ENCODE data around the gene KCNQ4.

KCNQ4 gene

DNA sequence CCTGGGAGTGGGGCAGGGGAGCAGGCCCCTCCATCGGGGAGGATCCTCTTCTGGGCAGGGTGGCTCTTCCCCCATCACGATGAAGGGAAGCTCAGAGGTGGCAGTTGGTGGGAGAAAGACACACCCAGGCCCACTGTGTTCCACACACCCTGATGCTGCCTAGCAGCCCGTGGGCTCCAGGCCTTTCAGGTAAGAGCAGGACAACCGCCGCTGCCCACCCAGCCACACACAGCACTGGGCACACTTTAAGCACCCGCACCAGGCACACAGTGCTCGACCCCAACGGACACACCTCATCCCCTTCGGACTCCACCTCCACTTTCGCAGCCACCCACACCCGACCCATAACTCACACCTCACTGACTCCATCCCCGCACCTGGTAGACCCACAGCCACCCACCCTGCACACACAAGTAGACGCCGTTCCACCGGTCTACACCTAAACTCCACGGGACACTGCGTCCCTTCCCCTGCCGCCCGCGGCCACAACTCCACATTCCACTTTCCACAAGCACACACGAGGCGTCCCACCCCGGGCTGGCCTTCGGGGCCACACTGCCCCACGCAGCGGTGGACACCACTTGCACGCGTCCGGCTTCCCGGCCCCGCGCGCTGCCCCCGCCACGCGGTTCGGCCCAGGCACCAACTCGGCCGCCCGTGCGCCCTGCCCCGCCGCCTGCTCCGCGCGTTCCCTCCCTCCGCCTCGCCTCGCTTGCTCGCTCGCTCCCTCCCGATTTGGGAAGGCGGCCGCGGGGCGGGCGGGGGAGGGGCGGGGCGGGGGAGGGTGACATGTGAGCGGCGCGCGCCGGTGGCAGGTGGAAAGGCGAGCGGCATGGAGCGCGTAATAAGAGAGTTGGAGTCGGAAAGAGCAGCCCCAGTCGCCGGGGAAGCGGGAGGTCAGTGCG is at the start of gene KCNQ4:
Gene KCNQ4 (plus strand): TSS at position 787 of the 905 bp plus-strand sequence. CDS start 307 bp downstream, outside the sequence.
- DNase-seq = peak; percentile 13

DNA sequence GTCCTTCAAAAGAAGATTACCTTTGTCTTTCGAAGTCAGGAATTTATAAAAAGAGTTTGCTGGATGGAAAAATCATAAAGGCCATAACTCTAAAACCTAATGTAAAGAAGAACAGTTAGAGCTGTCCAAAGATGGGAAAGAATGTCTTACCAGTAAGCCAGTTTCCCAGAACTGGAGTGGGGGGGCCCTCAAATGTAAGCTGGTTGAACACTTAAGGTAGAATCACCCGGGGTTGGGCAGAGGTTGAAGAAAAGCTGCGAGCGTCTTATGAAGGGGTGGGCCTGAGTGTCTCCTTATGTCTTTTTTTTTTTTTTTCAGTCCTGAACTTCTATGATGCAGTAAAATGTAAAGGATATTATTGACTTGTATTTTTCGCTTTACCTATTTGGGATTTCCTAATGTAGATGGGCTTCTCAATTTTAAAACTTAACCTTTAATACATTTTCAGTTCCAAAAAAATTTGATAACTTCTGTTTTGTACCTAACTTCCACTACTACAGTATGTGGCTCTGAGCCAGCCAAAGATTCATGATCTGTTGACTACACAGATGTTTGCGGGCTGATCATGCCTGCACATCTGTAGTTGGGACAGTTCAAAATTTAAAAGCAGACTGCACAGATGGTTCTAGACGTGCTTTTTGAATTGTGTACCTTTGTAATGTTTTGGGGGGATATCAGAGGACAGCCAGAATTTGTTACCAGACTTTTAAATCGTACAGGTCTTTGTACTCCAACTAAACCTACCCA is 48.5 kb upstream of the KCNQ4 start:
- no peak for DNase-seq

DNA sequence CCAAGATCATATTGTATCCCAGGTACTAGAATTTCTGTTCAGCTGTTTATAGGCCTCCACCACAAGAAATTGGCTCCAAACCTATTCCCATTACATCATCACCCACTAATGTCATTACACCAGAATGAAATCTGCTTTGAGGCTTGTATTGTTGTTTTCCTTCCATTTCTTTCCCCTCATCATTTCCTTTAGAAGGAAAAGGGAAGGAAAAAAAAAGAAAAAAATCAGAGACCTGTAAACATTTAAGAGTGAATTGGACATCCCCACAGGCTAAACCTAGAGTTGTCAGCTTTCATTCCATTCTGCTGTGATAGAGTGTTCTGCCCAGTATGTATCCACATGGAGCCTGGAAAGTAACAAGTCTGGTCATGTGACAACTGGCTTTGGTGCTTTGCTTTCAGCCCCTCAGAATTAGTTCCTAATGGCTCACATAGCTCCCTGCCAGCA is 47.5 kb upstream of the KCNQ4 start:
- DNase-seq = no peak

DNA sequence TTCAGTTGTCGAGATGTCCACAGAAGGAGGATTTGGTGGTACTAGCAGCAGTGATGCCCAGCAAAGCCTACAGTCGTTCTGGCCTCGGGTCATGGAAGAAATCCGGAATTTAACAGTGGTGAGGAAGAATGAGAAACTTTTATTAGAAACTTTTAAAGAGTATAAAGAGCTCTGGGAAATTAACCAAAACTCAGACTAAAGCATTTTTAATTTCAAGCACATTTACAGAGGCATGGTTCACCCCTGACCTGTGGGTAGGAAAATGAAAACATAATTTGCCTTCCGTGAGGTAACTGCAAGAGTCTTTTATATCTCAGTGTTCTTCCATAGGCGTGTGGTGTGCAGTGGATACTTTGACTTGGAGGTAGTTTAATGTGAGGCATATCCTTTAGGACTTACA is 44.8 kb upstream of the KCNQ4 start:
- no peak for DNase-seq

DNA sequence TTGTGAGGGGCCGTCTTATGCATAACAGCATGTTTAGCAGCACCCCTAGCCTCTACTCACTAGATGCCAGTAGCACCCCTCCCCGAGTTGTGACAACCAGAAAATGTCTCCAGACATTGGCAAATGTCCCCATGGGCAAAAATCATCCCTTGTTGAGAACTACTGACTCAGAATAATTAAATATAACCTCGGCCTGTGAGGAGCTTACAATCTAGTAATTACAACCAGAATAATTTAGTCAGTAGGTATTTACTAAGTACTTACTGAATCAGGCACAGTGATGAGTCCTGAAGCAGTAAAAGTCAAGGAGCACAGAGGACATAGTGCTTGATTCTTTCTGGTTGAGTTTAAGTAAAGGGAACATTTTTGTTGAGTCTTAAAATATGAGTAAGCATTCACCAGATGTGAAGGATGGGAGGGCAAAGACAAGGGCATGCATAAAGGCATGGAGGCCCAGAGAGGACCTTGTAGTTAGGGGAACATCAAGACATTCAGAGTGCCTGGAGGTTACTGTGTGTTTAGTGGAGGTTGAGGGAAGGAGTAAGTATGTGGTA is 44.1 kb upstream of the KCNQ4 start:
- DNase-seq = no peak

DNA sequence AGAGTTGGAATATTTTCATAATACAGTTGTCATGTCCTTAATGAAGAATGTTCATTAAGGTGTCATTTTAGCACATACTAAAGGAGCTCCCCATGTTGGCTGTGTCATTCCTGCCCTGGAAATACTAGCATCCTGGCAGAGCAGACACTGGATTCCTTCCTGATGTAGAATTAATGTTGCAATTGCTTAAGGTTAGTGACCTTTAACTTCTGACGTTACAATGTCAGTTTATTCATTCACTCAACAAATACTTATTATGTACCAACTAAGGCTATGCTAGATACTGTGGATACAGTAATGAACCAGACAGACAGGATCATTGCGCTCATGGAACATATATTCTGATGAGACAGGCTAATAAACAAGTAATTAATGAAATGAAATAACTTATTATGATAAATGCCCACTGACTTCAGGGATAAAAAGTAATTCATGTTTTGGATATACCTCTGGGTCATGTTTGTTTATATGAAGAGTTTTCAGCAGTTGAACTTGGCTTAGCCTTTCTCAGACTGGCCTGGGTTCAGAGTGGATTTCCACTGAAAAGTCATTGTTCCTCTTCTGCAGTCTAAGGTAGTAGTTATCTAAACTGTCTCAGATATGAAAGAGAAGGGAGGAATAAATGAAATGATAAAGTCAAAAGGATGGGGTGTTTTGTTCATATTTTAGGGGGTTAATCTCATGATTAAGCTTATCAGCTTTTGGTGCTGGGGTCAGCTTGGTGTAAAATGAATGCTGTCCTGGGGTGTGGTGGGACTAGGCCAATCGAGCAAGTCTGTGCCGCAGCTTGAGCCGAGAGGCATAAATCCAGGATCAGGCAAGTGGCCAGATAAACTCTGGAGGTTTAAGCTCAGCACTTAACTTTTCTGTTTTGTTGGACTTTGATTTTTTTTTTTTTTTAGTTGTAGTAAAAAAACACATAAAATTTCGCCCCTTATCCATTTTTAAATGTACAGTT is 43.3 kb upstream of the KCNQ4 start:
- no peak for DNase-seq

DNA sequence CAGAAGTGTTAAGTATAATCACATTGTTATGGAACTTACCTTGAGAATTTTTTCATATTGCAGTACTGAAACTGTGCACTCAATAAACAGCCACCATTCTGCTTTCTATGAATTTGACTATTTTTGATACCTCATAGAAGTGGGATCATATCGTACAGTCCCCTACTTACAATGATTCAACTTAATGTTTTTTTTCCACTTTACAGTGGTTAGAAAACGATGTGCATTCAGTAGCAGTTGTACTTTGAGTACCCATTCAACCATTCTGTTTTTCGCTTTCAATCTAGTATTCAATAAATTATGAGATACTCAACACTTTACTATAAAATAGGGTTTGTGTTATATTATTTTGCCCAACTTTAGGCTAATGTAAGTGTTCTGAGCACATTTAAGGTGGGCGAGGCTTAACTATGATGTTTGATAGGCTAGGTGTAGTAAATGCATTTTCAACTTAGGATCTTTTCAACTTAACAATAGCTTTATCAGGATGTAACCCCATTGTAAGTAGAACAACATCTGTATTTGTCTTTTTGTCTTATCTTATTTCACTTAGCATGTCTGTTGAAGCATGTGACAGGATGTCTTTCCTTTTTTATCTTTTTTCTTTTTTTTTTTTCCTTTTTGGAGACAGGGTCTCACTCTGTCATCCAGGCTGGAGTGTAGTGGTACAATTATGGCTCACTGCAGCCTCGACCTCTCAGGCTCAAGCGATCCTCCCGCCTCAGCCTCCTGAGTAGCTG is 42.4 kb upstream of the KCNQ4 start:
- no peak for DNase-seq

DNA sequence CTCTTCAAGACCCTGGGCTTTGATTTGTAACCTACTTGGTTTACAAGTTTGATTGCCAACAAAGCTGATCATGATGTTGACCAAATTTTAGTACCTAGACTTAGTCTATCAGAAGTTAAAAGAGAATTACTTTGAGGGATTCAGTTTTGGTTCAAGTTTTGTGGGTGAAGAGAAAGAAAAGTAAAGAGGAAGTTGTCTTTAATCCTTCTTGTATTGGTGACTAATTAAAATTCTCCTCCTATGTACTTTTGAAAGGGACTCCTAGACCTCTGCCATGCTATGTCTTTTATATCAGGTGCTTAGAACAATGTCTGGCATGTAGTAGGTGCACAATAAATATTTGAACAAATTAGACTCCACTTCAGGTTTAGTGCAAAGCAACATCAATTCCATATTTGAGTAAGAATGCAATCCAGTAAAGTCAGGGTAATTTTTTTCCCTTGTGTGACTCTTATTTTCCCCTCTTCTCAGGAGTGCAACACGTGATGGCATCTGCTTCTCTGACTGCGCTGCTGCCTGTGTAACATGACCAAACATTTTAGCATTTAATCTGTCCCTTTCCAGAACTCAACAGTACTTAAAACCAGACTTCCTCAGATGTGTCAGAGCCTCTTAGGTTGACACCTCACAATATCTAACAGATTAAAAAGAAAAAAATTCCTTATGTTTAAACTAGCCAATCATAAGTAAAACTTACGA is 41.1 kb upstream of the KCNQ4 start:
- no peak for DNase-seq

DNA sequence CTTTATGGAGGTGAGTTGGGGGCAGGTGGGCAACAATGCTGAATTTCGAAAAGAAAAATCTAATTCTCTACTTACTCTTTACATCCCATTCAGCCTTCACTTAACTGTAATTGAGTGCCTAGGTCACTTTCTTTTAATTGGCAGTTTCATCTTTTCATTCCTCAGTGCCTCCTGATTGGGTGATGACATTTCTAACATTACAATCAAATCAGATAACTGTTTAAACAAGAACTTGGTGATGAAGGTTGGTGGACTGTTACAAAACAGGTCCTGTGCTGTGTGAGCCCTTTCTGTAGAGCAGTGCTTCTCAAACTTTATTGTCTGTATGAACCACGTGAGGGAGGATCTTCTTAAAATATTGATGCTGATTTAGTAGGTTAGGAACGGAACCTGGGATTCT is 40.1 kb upstream of the KCNQ4 start:
- no peak for DNase-seq

DNA sequence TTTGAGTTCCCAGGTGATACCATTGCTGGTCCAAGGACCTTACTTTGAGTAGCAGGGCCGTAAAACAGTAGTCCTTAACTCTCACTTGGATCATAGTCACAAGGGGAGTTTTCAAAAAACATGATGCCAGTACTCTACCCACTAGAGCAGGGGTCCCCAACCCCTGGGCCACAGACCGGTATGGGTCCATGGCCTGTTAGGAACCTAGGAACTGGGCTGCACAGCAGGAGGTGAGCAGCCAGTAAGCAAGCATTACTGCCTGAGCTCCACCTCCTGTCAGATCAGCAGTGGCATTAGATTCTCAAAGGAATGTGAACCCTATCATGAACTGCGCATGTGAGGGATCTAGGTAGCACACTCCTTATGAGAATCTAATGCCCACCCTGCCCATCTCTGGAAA is 39.7 kb upstream of the KCNQ4 start:
- no peak for DNase-seq

DNA sequence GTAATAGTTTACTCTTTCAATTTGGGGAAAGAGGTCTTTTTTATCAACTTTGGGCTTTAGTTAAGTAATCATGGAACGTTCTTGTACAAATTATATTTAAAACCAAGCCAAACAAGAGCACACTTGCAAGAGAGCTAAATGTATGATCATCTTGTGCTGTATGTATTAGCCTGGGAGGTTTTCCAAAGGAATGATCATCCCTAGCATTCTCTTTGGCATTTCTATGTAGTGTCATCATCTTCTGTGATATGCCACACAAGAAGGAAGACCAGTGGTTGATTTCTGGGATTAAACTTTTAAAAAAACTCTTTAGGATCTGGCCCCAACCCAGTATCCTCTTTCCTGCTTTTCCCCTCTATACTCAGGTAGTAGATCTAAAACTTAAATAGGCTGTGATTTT is 38.4 kb upstream of the KCNQ4 start:
- no peak for DNase-seq

DNA sequence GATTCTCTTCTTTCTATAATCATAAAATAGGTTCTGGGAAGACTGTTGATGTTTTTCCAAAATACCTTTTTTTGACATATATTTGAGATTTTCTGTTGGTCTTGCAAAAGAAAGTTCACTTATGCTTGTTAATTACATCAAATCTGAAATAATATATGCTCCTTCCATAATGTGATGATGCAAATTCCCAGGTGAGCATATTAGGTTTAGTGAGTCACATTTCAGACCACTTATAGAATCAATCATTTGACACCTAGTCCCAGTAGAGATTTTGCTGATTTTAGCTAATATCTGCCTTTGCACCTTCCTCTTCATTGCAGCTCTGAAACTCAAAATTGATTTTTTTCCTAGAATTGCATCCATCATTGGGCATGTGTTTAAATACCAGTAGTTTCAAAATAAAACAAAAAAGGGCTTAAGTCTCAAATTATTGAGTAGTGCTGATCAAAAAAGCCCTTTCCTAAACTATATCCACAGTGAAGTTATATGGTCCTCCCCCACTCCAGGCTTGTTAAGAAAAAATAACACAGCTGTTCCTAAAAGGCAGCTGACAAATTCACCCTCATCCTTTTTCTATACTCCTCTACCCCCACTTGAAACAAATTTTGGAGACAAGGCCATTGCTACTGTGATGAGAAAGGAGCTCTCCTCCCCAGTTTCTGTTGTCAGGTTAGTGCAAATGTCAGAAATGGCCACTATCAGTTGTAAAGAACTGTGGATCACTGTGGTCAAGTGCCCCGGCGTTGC is 37.1 kb upstream of the KCNQ4 start:
- DNase-seq = no peak

DNA sequence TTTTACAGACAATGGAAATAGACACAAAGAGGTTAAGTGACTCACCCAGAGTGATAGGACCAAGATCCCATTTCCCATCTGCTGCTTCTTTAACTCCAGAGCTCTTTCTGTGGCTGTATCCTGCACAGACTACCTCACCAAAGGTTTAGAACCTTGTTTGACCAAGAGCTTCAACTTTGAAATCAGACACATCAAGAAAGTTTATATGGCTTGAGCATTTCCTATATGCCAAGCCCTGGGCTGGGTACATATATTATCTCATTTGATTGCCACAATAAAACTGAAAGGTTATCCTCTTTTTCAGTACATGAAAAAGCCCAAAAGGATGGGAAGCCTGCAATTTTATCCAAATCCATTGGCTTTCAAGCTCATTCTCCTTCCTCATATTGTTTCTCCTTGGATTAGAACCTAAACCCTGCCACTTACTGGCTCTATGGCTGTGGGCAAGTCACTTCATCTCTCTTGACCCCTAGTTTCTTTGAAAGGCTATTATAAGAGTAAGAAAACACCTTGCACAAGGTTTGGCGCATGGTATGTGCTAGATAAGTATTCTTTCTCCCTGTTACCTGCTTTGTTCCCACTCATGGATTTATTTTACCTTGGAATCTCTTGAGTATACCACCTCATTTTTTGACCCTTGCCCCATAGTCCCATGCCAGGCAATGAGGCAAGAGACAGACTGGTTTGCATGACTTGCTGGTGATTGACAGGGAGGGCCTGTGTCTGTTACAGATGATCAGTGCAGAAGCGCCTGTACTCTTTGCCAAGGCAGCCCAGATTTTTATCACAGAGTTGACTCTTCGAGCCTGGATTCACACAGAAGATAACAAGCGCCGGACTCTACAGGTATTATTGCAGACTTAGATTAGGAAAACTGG is 34.5 kb upstream of the KCNQ4 start:
- no peak for DNase-seq

DNA sequence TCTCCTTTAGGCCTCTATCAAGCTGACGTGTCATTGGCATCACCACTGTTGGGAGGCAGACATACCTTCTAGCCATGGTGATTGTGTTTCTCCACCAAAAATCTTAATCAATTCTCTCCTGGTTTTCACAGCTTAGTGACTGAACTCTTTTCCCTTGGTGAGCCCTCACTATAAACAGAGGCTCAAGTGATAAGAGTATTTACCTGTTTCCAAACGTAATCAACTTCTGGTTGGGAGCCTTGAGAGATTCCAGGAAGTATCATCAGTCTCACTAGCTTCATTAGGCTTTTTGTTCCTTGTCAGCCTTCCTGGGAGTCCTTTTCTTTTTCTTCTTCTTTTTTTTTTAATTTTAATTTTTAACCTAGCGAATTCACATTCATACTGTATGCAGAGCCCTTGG is 33.8 kb upstream of the KCNQ4 start:
- no peak for DNase-seq

DNA sequence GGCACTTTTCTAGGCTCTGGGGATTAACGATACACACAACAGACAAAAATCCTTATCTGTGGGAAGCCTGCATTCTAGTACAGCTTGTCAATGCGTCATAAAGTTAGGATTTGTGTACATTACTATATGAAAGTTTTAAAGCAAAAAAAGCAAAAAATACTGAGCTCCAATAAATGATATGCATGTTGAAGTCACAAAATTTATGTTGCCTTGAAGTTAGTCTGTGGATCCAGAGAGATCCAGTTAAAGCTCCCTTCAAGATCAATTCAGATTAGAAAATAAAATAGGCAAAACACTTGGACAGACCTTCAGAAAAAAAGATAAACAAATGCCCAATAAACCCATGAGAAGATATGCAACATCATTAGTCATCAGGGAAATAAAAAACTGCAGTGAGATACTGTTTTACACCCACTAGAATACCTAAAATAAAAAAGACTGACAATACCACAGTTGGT is 33.1 kb upstream of the KCNQ4 start:
- DNase-seq = no peak

DNA sequence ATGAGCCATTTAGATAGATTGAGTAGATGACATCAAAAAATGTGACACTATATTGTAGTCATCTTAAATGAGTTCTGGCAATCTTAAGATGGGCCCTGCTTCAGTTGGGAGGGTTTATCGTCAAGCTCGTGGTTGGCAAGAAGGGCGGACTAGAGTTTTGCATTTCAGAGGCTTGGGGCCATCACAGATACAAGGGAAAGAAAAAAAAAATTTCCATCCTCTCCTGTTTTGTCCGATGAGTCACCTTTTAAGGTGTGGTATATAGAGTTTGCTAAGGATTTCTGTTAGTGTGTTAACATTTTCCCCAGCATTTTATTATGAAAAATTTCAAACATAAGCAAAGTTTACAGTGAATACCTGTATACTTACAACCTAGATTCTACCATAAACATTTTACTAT is 31.8 kb upstream of the KCNQ4 start:
- no peak for DNase-seq

DNA sequence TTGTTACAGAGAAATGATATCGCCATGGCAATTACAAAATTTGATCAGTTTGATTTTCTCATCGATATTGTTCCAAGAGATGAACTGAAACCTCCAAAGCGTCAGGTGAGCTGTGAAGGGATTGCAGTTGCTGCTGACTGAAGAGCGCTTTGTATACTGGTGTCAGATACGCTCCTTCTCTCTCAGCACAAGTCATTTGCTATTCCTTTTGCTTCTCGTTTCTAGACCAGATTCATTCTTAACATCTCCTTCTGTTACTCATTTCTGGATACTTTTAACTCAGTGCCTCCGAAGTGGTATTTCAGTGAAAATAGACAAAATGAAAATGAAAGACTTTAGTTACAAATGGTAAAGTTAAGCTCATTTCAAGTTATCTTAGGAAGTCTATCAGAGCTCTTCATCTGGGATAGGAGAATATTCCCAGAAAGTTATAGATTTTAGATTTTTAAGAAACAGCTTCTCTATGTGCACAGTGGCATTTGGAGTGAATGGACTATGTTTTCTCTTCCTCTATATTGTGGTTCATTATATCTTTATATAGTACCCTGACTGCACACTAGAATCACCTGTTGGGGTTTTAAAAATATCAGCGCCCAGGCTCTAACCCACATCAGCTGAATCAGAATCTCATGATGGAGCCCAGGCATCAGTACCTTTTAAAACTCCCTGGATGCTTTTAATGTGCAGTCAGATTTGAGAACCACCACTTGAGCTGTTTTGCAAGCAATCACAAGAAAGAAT is 30.3 kb upstream of the KCNQ4 start:
- DNase-seq = no peak

DNA sequence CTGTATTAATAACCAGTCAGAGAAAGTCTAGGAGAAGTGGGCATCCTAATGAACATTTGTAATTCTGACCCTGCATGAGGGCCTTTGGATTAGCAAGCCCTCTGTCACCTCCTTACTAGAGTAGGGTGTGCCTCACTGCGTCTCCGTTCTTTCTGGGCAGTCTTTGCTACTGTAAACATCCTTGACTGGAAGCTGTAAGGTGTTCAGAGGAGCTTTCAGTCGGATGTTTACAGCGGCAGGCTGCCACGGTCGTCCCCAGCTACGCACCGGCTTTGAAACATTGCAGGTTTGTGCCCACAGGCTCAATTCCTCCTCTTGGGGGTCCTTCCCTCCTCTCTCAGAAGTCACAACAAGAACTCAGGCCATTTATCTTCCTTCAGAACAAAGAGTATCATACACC is 29.4 kb upstream of the KCNQ4 start:
- DNase-seq = no peak

DNA sequence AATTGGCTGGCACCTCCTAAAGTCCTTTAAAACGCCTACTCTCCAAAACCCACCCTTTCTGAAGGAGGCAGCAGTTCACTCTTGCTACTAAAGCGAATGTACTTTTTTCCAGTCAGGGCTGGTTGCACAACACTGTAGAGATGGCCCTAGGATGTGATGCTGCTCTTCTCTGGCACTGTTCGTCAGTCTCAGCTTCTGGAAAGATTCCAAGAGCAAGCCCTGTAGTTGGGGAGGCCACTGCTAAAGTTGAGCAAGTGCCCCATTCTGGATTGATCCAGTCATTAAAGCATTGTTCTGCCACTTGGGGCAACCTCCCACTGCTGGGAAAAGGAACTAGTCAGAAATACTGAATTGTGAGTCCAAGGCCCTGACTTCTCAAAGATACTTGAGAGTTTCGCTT is 28.5 kb upstream of the KCNQ4 start:
- DNase-seq = no peak

All from activated naive CD4-positive, alpha-beta T cell treated with Interleukin-2 at 50 U/mL for 16 hours (primary cell).